GM19240 (cell line): Measurements from ENCODE around the gene ADSS2.
A peak's percentile ranks its signal among the peaks of the same experiment; 100 is the strongest.

Source experiments
- DNase-seq: peaks from one replicate; pipeline ENCODE4 v3.0.0; 2011; ENCODE audit warnings: low spot score; ENCODE audit not compliant: insufficient read length

Gene ADSS2

DNA sequence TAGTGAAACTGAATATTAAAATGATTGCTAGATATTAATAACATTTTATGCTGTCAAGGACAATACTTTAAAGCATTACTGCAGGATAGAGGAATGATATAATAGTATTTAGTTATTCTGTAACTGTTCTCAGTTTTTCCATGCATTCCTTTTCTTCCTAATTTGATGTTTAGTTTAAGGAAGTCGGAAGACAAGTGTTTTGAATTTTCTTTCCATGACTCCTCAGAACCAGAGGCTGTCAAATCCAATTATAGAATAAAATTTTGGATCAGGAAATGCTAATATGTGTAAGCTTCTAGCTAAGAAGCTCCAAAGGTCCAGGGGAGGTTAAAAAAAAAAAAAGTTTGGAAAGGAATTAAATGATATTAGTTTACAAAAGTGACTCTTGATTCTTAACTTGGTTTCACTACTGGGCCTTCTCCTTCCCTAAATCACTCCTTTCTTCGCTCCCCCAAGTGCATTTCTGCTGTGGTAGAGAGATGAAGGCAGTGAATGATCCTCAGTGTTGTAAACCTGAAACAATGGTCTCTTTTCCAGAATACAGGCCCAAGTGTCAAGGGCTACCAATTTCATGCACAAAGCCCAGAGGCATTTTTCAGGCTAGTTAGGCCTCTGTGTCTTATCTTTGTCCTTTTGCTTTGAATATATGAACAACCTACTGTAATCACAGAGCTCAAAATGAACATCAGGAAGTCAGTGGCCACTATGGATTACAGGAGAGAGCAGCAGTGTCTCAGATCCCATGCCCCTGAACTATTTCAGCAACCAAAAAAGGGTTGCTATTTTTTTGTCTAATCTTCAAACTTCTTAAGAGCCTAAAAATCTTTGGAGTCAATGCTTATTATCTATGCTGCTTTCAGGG is 6.2 kb downstream of the ADSS2 start:
- DNase-seq, result no peak

DNA sequence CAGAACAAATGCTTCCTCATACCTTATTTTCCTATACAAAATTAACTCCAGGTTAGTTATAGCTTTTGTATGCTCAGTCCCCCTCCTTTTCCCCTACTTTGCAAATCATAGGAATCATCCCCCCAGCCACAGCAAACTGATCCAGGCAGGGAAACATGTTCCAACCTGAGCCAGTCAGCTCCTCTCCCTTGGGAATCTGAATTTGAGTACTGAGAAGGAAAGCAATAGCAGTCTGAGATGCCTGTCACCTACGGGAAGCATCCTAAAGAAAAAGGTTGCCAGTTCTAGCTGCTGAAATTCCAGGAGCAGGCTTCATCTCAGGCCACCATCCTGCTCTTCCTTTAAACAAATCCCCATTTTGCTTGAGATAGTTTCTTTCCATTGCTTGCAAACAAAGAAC is 6.9 kb downstream of the ADSS2 start:
- DNase-seq, result no peak

DNA sequence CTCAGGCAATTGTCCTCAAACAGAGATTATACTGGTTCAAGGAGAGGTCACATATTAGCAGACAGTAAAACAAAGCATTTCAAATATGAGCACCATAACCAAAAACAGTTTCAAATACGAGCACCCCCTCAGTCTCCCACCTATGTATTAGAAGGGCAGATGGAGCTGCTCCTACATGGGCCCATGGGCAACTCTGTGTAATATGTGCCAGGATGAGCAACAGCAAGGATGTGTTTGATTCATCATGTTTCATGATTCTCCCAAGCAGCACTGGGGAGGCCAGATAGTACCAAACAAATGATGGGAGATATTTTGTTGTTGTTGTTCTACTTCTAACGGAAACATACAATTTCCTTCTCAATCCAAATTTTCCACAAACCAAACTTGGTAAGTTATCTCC is 8.9 kb downstream of the ADSS2 start:
- DNase-seq, result no peak

DNA sequence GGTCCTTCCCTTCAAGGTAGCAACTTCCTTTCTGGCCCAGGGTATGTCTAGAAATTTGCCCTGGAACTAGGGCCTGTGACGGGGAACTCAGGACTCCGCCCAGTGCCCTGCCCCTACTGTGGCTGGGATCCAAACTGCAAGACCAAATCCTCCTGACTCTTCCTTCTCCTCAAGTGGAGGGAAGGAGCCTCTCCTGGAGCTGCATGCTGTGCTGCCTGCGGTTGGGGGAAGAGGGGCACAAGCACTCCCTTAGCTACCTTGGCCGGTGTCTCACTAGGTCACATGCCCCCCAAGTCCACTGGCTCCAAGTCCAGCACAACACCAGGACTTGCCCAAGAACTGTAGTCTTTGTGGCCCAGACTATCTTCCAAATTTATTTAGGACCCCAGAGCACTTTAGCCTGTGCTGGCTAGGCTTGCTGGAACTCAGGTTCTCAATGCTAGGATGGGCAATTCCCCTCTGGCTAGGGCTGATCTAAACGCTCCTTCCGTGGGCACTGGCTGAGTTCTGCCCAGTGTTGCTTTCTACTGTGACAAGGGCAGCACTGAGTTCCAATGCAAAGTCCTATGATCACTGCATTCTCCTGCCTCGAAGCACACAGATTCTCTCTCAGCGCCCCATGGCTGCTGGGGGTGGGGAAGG is 12.2 kb downstream of the ADSS2 start:
- DNase-seq, result no peak

DNA sequence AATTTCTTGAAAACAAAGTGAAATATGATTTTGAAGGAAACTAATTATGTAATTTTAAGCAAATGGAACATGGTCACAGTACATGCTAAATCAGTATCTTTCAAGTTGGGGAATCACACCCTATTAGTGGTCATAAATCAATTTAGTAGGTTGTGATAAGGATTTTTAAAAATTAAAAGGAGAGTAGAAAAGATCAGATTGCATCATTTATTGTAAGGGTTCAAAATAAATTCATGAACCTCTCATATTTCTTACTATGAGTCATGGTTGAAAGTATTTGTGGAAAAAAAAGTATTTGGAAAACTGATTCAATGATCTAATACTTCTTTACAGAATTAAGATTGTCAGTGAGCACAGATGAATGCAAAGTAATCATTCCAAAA is 14.6 kb downstream of the ADSS2 start:
- no peak for DNase-seq

DNA sequence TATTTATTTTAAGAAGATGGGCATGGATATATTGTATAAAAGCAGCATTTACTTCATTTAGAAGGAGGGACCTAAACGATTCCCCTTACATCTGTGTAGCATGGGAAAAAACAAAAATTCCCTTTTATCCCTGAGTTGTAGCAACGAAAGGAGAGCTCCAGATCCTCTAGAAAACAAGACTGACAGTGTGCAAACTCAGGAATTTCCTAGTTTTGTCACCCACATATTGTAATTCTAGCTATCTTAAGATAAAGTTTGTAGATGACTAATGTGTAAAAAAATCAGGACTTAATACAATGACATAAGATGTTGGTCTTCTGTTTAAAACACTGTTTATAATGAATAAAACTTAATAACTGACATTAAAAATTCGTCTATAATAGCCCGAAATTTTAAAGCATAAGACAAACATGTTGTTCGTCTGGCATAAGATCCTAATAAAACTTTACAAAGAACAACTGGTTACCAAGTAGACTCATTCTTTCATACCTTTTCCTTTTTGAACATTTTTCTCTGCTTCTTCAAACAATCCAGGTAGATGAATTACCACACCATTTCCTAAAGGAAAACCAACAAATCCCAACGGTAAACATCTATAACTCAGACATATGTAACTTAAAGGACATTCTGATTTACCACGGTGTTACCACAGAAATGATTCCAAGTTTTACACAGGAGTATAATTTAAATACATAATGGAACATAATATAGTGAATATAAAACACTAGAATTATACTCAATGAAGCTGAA is 15.2 kb downstream of the ADSS2 start:
- no peak for DNase-seq

DNA sequence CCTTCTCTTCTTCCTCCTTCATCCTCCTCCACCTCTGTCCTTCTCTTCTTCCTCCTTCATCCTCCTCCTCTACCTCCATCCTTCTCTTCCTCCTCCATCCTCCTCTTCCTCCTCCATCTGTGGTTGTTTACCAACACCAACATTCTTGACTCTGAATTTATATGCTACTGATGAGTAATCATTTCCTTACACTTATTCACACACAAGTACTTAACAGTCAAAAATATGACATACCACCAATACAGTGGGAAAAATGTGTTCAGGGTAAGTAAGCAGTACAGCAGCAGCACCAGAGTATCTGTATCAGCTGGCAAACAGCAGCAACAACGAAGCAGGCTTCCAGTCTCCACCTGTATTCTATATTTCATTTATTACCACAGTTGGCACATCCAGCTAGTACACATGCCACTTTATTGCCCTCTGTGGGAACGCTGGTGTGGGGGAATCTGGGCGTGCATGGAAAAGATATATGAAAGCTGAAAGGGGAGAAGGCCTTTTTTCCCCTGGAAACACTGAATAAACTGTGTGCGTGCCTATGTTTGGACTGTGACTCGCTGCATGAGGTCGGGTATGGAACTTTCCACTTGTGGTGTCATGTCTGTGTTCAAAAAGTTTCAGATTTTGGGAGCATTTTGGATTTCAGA is 16.0 kb downstream of the ADSS2 start:
- DNase-seq, result no peak

DNA sequence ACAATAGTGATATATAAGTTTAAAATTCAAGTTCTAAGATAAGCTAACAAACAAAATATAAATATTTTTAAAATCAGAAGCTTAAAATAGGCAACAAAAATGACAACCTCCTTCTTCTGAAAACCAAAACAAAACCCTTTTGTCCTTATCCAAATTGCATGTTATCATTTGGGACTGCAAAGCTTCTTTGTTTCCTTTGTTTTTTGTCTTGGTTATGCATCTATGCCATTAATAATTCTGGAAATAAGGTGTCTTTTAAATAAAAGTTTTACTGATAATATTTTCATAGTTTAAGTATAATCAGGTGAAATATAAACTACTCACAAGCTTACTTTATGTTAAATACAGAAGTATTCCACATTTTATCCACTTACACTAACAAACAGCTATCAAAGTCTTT is 20.5 kb downstream of the ADSS2 start:
- no peak for DNase-seq

DNA sequence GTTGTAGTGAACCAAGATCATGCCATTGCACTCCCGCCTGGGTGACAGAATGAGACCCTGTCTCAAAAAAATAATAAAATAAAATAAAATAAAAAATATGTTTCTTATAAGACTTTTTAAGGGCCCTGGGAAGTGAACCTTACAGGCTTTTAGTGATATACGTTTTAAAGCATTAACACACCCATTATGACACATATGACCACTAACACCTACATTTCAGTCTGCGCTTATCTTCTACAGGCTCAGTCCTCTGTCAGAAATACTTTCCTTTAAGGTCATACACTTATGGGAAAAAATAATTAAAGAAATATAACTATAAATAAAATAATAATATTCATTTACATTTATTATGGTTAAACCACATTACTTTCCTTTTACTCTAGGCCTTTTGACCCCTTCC is 21.9 kb downstream of the ADSS2 start:
- no peak for DNase-seq

DNA sequence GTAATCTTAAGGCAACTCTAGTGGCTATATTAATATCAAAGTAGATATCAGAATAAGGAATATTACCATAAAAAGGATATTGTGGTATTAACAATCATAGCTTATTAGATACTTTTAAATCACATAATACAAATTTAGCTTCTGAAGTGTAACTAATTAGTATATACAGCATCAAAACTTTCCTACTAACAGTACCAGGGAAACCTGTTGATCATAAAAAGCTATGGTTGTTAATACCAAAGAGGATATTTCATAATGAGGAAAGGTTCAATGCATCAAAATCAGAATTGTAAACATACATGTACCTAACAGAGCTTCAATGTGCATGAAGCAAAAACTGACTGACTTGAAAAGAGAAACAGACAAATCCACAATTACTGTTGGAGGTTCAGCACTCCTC is 24.1 kb downstream of the ADSS2 start:
- DNase-seq, result no peak

DNA sequence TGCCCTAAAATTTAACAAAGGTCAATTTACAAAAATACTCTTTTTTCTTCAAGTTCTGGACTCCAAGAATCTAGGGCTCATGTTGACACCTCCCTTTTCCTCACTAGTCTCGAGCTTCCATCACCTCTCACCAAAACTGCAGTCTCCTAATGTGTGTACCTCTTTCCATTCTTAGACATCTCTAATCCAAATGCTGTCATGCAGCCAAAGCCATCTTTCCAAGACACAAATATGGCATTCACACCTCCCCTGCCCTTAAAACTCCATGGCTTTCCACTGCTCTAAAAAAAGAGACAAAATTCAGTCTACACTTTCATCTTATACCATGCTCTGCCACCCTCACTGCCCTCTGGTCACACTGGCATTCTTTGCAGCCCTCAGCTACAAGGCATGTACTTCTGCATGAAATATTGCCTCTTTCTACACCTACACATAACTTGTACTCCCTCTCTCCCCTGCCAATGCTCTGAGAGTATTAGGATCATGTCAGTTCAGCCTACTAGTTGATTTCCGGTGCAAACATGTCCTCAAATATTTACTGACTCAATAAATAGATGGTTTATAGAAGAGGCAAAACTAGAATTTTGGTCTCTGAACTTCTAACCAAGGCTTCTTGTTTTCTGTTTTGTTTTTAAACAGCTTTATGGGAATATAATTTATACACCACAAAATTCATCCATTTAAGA is 26.9 kb downstream of the ADSS2 start:
- no peak for DNase-seq

DNA sequence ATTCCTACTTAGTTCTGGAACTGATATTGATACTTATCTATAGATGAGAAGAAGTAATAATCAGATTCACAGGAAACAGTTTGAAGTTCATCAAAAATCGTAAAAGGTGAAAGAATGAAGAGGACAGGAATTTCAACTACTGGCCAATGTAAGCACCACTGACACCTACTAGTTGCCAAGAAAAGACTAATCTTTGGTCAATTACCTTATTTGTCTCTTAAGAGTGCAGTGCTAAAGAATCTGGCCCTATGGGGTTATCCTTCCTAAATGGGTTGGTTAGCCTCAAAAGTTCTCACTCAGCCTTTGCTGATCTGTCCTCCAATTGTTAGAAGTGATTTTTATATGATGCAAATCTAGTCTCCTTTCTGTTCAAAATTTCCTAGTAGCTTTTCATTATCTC is 29.5 kb downstream of the ADSS2 start:
- no peak for DNase-seq

DNA sequence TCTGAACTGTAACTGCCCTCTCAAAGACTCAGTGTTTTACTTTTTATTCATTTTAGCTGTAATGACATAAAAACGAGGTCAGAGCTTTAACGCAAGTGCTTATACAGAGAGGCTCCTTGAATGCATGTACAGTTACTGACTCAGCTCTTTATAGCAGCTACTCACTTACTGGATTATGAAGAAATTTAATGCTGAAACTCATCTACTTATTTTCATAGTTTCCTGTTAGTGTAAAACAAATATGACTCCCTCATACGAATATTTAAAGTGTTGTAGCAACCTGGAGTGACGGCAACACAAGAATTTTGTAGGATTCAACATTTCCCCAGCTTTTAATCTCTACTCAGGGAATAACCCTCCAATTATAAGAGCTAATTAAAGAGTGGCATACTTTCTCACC is 32.7 kb downstream of the ADSS2 start:
- no peak for DNase-seq

DNA sequence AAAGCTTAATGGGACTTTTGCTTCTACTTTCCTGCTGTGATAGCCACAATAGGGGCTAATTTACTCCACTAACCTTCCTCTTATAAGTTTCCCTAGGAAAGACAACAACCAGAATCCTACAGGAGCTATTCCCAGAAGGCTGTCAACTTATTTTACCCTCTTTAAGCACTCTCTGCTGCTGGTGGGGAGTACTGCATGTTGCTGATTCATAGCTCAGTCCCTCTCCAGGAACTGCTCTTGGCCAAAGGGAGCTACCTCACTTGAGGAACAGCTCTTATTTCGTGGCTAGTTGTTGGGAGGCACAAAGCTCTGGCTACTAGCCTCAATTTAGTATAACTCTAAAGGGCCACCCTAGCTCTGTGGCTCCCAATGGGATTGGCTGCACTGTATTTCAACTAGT is 37.2 kb downstream of the ADSS2 start:
- DNase-seq, result no peak

DNA sequence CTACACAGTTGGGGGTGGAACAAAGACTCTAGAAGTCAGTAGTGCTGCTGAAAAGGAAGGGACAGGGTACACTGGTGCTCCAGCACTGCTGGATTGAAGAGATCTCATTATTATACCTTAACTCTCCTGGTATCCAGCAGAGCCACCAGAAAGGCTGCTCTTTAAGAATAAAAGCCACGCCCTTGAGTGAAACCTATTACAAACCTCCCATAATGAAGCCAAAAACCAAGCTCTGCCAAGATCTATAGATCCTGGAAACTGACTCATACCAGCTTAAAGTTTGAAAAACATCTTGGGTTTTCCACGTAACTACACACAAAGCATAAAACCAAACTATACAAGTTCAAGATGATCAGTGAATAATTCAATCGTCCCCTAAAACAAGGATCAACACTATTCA is 38.0 kb downstream of the ADSS2 start:
- DNase-seq, result no peak

DNA sequence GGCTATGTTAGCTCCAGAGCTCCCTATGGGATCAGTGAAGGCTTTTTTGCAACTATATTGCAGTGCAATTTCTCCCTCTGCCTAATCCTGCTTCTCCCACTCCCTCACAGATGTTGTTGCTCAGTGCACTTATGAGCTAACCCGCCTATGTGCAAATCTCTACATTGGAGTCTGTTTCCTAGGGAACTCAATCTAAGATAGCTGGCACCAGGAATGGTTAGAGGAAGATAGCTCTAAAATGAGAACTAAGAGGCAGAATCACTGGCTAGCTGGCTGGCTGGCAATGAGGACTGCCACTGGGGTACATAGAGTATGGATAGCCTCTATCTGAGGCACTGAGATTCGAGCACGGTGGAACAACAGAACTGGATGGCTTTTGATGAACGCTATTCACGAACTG is 39.5 kb downstream of the ADSS2 start:
- DNase-seq, result no peak

DNA sequence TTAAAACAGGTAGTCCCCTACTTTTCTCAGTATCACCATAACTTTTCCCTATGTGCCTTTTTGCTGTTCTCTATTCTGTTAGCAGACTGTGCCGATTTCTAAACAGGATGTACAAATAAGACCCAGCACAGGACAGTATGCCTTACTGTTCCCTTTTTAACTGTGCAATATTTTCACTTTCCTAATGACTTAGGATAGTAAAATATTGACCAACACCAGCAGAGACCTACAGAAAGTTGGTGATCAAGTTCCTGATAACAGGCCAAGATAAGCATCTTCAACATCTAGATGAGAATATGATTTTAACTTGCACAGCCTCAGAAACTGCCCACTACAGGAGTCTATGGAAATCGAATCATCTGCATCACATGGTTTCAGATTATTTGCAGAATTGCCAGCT is 42.0 kb downstream of the ADSS2 start:
- no peak for DNase-seq

DNA sequence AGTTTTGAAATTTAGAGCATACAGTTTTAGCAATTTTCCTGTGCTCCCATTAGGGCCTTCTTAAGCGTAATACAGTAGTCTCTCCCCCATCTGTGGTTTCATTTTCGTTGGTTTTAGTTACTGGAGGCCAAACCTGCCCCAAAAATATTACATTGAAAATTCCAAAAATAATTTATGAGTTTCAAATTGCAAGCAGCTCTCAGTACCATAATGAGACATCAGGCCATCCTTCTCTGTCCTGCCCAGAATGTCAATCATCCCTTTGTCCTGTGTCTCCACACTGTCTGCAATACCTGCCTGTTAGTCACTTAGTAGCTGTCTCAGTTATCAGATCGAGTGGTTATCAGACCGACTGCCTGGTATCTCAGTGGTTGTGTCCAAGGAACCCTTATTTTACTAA is 45.4 kb downstream of the ADSS2 start:
- DNase-seq, result peak; percentile 22

DNA sequence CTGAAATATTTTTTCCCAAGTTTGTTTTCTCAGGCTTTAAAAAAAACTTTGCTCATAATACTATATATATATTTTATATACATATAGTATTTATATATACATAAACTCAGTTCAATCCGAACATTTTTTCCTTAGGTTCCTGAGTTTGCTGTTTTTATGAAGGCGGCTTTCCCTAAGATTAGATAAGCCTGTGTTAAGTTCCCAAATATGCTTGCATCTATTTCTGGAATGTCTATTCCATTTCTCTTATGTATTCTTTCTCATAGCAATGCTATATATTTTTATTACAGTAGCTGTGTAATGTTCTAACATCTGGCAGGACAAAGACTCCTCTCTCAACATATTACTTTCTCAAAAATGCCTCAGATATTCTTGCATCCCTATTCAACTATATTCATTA is 45.9 kb downstream of the ADSS2 start:
- DNase-seq, result no peak

DNA sequence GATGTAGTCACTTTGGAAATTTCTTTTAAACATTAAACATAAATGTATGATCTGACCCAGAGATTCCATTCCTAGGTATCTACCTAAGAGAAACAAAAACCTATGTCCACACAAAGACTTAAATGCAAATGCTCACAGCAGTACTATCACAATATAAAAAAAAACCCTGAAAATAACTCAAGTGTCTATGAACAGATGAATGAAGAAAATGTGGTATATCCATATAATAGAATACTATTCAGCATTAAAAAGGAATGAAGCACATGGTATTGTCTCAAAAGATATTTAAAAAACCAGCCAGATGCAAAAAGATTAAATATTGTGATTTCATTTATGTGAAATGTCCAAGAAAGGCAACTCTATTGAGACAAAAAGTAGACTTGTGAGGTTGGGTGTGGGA is 48.3 kb downstream of the ADSS2 start:
- DNase-seq, result no peak

DNA sequence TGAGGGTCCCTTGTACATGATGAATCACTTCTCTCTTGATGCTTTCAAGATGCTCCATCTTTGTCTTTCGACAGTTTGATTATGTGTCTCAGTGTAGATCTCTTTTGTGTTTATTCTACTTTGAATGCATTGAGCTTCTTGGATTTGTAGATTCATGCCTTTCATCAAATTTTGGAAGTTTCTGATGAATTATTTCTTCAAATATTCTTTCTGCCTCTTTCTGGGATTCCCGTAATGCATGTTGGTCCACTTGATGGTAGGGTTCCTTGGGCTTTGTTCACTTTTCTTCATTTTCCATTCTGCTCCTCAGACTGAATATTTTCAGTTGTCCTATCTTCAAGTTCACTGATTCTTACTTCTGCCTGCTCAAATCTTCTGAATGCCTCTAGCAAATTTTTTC is 50.7 kb downstream of the ADSS2 start:
- no peak for DNase-seq
